ENCODE results near the gene BTBD8. TPM values are rescaled to one million over a fixed set of nuclear protein-coding genes. Genes with fewer than 3 reads are reported as not detected.

Gene BTBD8
- total and polyA plus RNA-seq, 2 experiments from 2014 or later, result 2.9 to 4.1 TPM

GRCh38 chr1:92134331-92134730, 54.2 kb downstream of the BTBD8 start (continued):
- TF ChIP-seq ZNF462 (CRISPR knock-in tag; IDR thresholded peaks at IDR 0.05), result no peak
- no peak for TF ChIP-seq STAT1 (IDR thresholded peaks at IDR 0.05; ENCODE audit: unreplicated experiment)
- TF ChIP-seq EZH2 (IDR thresholded peaks at IDR 0.05; ENCODE audit: low read depth, unreplicated experiment), result no peak
- TF ChIP-seq CREB1 (CRISPR knock-in tag; IDR thresholded peaks at IDR 0.05; ENCODE audit: low read depth), result no peak

GRCh38 chr1:92136341-92136740, 56.2 kb downstream of the BTBD8 start:
- DNase-seq (ENCODE audit: low spot score), result no peak
- no peak overlapping the region for H3K4me3 Mint-ChIP-seq
- Histone ChIP-seq H3K27me3 (ENCODE audit: insufficient read depth) (no peaks in the 10 kb centered on the region), H2AFZ (no peak overlapping the region), H3K27ac (ENCODE audit: low read depth) (no peak overlapping the region), H4K20me1 (replicated peaks; ENCODE audit: insufficient read depth) (no peaks in the 10 kb centered on the region; the same call in 1 of the 2 replicates), H3K4me2 (no peak overlapping the region), H3K4me3 (no peak overlapping the region), H3K79me2 (replicated peaks; ENCODE audit: insufficient read depth) (no peaks in the 10 kb centered on the region), H3K36me3 (ENCODE audit: insufficient read depth) (no peaks in the 10 kb centered on the region), H3K9me2 (ENCODE audit: insufficient read depth) (no peaks in the 10 kb centered on the region), H3K4me1 (ENCODE audit: insufficient read depth) (no peaks in the 10 kb centered on the region), H3F3A (replicated peaks; ENCODE audit: low read depth) (no peaks in the 10 kb centered on the region)
- ATAC-seq, result no peak
- H3K9me3 Mint-ChIP-seq, result no peaks in the 10 kb centered on the region
- no peak overlapping the region for H3K27ac Mint-ChIP-seq
- H3K36me3 Mint-ChIP-seq (ENCODE audit: low read depth), result no peaks in the 10 kb centered on the region
- no peaks in the 10 kb centered on the region for H3K27me3 Mint-ChIP-seq (ENCODE audit: insufficient read depth, low read depth, poor library complexity)
- H3K4me1 Mint-ChIP-seq, result no peaks in the 10 kb centered on the region
- TF ChIP-seq EZH2 (IDR thresholded peaks at IDR 0.05; ENCODE audit: low read depth, unreplicated experiment) (no peak), STAT1 (IDR thresholded peaks at IDR 0.05; ENCODE audit: unreplicated experiment) (no peak), CTCF (conservative IDR thresholded peaks at IDR 0.05; ENCODE audit: low read depth in 2 of 2) (no peak), ZNF114 (CRISPR knock-in tag; IDR thresholded peaks at IDR 0.05) (no peak), REST (IDR thresholded peaks at IDR 0.05; ENCODE audit: unreplicated experiment) (no peak)
